ENCODE data around the gene SKP1. TPM values are rescaled to one million over a fixed set of nuclear protein-coding genes. Genes with fewer than 3 reads are reported as not detected.
"Not testable (repeated sequence)": the region's sequence is repeated elsewhere in the genome, so short reads cannot be mapped to it uniquely, and the experiment has no call there.

SKP1 gene
- total RNA-seq, 1 donor from 2014 or later, result 399 TPM

DNA sequence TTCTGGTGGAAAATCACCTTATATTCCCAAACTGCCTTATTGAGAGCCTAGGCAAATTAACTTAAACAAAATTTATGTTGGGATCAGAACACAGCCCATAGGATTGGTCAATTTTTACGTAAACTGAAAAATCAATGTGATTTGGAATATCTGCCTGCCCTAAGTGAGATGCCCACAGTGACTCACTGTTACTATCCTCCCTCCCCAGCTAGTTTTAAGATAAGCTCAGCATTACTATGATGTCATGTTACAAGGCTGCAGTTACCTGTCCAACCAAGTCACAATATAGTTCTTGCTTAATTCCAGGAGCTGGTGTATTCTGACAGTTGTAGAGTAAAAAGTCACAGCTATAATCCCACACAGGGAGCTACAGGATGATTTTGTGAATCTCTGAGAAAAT is 23.1 kb downstream of the SKP1 start:
- no peak overlapping the region for H3K4me3 ChIP-seq (ENCODE audit: insufficient read depth, low read depth, low read length)
- no peak for FAIRE-seq
- peaks cover 85% of the 10 kb centered on the region for H3K36me3 ChIP-seq (ENCODE audit: insufficient read depth, low read length)
- peak; percentile 36 for DNase-seq (ENCODE audit: low read depth)
- TF ChIP-seq, protein P1, sequence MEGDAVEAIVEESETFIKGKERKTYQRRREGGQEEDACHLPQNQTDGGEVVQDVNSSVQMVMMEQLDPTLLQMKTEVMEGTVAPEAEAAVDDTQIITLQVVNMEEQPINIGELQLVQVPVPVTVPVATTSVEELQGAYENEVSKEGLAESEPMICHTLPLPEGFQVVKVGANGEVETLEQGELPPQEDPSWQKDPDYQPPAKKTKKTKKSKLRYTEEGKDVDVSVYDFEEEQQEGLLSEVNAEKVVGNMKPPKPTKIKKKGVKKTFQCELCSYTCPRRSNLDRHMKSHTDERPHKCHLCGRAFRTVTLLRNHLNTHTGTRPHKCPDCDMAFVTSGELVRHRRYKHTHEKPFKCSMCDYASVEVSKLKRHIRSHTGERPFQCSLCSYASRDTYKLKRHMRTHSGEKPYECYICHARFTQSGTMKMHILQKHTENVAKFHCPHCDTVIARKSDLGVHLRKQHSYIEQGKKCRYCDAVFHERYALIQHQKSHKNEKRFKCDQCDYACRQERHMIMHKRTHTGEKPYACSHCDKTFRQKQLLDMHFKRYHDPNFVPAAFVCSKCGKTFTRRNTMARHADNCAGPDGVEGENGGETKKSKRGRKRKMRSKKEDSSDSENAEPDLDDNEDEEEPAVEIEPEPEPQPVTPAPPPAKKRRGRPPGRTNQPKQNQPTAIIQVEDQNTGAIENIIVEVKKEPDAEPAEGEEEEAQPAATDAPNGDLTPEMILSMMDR (IDR thresholded peaks at IDR 0.05; ENCODE audit: insufficient read depth, low read depth, low read length), result no peak
- TF ChIP-seq EZH2 (IDR thresholded peaks at IDR 0.05; ENCODE audit: insufficient read depth, low read length), result no peak
- Mint-ChIP-seq H3K27me3 (ENCODE audit: low read depth, unreplicated experiment) (no peaks in the 10 kb centered on the region), H3K27ac (ENCODE audit: unreplicated experiment) (no peak overlapping the region), H3K4me3 (ENCODE audit: unreplicated experiment) (no peak overlapping the region), H3K9me3 (ENCODE audit: unreplicated experiment) (no peaks in the 10 kb centered on the region), H3K4me1 (ENCODE audit: low read depth, unreplicated experiment) (peaks cover 14% of the 10 kb centered on the region), H3K36me3 (ENCODE audit: low read depth, unreplicated experiment) (peaks cover 23% of the 10 kb centered on the region)
- H3K9me3 ChIP-seq (ENCODE audit: insufficient read depth, low read depth, low read length), result no peaks in the 10 kb centered on the region
- H3K27ac ChIP-seq (ENCODE audit: low read depth, low read length), result no peak overlapping the region
- H3K4me2 ChIP-seq (ENCODE audit: low read length), result no peak overlapping the region
- no peak overlapping the region for H2AFZ ChIP-seq (ENCODE audit: low read depth, low read length)
- H3K27me3 ChIP-seq (ENCODE audit: insufficient read depth, low read length), result no peaks in the 10 kb centered on the region
- H4K20me1 ChIP-seq (ENCODE audit: insufficient read depth, low read length), result peaks cover 76% of the 10 kb centered on the region
- no peak overlapping the region for H3K9ac ChIP-seq (ENCODE audit: low read length)
- H3K4me1 ChIP-seq (ENCODE audit: insufficient read depth, low read length), result peaks cover 12% of the 10 kb centered on the region
- peaks cover 52% of the 10 kb centered on the region for H3K79me2 ChIP-seq (ENCODE audit: insufficient read depth, low read length)

DNA sequence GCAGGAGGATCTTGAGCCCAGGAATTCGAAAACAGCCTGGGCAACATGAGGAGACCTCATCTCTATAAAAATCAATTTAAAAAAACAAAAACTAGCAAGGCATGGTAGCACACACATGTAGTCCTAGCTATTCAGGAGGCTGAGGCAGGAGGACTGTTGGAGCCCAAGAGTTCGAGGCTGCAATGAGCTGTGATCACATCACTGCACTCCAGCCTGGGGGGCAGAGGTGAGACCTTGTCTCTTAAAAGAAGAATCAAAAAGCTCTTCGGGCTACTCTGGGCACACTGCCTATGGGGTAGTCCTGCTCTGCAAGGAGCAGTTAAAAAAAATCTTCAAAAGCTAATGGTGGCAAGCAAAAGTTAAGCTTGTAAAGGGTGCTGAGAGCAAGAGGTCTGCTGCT is 23.5 kb downstream of the SKP1 start:
- peaks cover 54% of the 10 kb centered on the region for H3K79me2 ChIP-seq (ENCODE audit: insufficient read depth, low read length)
- H4K20me1 ChIP-seq (ENCODE audit: insufficient read depth, low read length), result peaks cover 75% of the 10 kb centered on the region
- Mint-ChIP-seq H3K36me3 (ENCODE audit: low read depth, unreplicated experiment) (peaks cover 18% of the 10 kb centered on the region), H3K9me3 (ENCODE audit: unreplicated experiment) (no peaks in the 10 kb centered on the region), H3K4me3 (ENCODE audit: unreplicated experiment) (no peak overlapping the region), H3K4me1 (ENCODE audit: low read depth, unreplicated experiment) (peaks cover 16% of the 10 kb centered on the region), H3K27ac (ENCODE audit: unreplicated experiment) (no peak overlapping the region), H3K27me3 (ENCODE audit: low read depth, unreplicated experiment) (no peaks in the 10 kb centered on the region)
- FAIRE-seq (no peak), DNase-seq (ENCODE audit: low read depth) (no peak)
- H3K4me2 ChIP-seq (ENCODE audit: low read length), result no peak overlapping the region
- no peaks in the 10 kb centered on the region for H3K9me3 ChIP-seq (ENCODE audit: insufficient read depth, low read depth, low read length)
- no peak overlapping the region for H2AFZ ChIP-seq (ENCODE audit: low read depth, low read length)
- H3K4me1 ChIP-seq (ENCODE audit: insufficient read depth, low read length), result peaks cover 15% of the 10 kb centered on the region
- H3K27me3 ChIP-seq (ENCODE audit: insufficient read depth, low read length), result no peaks in the 10 kb centered on the region
- peaks cover 80% of the 10 kb centered on the region for H3K36me3 ChIP-seq (ENCODE audit: insufficient read depth, low read length)
- no peak overlapping the region for H3K27ac ChIP-seq (ENCODE audit: low read depth, low read length)
- H3K9ac ChIP-seq (ENCODE audit: low read length), result no peak overlapping the region
- no peak overlapping the region for H3K4me3 ChIP-seq (ENCODE audit: insufficient read depth, low read depth, low read length)
- TF ChIP-seq, protein P1 (IDR thresholded peaks at IDR 0.05; ENCODE audit: insufficient read depth, low read depth, low read length), result no peak
- TF ChIP-seq EZH2 (IDR thresholded peaks at IDR 0.05; ENCODE audit: insufficient read depth, low read length), result no peak

DNA sequence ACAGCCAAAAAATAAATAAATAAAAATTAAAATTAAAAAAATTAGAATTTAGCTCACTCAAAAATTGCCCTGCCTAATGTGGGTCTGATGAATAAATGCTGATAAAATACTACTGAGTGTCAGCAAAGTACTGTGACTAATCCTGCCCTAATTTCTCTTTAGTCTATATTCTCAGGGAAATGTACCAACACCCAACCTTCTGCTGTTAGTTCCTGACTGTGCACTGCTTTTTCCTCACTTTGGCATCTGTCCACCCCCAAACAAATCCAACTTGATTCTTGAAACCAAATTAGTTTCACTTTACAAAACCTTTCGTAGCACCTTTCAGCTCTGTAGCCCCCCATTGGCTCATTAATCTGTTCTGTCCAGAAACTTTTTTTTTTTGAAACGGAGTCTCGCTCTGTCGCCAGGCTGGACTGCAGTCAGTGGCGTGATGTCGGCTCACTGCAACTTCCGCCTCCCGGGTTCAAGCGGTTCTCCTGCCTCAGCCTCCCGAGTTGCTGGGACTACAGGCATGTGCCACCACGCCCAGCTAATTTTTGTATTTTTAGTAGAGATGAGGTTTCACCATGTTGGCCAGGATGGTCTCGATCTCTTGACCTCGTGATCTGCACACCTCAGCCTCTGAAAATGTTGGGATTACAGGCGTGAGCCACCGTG is 24.4 kb downstream of the SKP1 start:
- not testable (repeated sequence) for H3K27ac Mint-ChIP-seq (ENCODE audit: unreplicated experiment); H2AFZ ChIP-seq (ENCODE audit: low read depth, low read length); H3K27me3 Mint-ChIP-seq (ENCODE audit: low read depth, unreplicated experiment); H3K4me3 Mint-ChIP-seq (ENCODE audit: unreplicated experiment); H3K9me3 ChIP-seq (ENCODE audit: insufficient read depth, low read depth, low read length); H3K9ac ChIP-seq (ENCODE audit: low read length); H3K9me3 Mint-ChIP-seq (ENCODE audit: unreplicated experiment); H3K4me2 ChIP-seq (ENCODE audit: low read length); H3K4me3 ChIP-seq (ENCODE audit: insufficient read depth, low read depth, low read length); H3K27ac ChIP-seq (ENCODE audit: low read depth, low read length); H3K27me3 ChIP-seq (ENCODE audit: insufficient read depth, low read length); FAIRE-seq
- Histone ChIP-seq H3K4me1 (ENCODE audit: insufficient read depth, low read length) (peaks cover 16% of the 10 kb centered on the region), H3K79me2 (ENCODE audit: insufficient read depth, low read length) (peaks cover 52% of the 10 kb centered on the region), H3K36me3 (ENCODE audit: insufficient read depth, low read length) (peaks cover 71% of the 10 kb centered on the region), H4K20me1 (ENCODE audit: insufficient read depth, low read length) (peaks cover 80% of the 10 kb centered on the region)
- peak; percentile 23 for DNase-seq (ENCODE audit: low read depth)
- Mint-ChIP-seq H3K36me3 (ENCODE audit: low read depth, unreplicated experiment) (peaks cover 19% of the 10 kb centered on the region), H3K4me1 (ENCODE audit: low read depth, unreplicated experiment) (peaks cover 18% of the 10 kb centered on the region)
